Measurements from ENCODE around the gene MAML3.

MAML3 gene

GRCh38 chr4:140000232-140000631 lies 153.8 kb downstream of the MAML3 start:
- TF ChIP-seq EZH2phosphoT487 (IDR thresholded peaks at IDR 0.05; ENCODE audit: low read depth) = no peak
- TF ChIP-seq, protein P1, sequence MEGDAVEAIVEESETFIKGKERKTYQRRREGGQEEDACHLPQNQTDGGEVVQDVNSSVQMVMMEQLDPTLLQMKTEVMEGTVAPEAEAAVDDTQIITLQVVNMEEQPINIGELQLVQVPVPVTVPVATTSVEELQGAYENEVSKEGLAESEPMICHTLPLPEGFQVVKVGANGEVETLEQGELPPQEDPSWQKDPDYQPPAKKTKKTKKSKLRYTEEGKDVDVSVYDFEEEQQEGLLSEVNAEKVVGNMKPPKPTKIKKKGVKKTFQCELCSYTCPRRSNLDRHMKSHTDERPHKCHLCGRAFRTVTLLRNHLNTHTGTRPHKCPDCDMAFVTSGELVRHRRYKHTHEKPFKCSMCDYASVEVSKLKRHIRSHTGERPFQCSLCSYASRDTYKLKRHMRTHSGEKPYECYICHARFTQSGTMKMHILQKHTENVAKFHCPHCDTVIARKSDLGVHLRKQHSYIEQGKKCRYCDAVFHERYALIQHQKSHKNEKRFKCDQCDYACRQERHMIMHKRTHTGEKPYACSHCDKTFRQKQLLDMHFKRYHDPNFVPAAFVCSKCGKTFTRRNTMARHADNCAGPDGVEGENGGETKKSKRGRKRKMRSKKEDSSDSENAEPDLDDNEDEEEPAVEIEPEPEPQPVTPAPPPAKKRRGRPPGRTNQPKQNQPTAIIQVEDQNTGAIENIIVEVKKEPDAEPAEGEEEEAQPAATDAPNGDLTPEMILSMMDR (IDR thresholded peaks at IDR 0.05; ENCODE audit: low read depth, low read length) = no peak
- Histone ChIP-seq H2AFZ (ENCODE audit: low read depth, low read length) (no peak overlapping the region), H3K4me3 (ENCODE audit: low read length) (no peak overlapping the region), H3K4me1 (ENCODE audit: low read length) (no peaks in the 10 kb centered on the region), H3K27me3 (ENCODE audit: low read depth, low read length) (peaks cover 34% of the 10 kb centered on the region), H3K27ac (ENCODE audit: low read length) (no peak overlapping the region), H3K36me3 (replicated peaks; ENCODE audit: low read depth, low read length) (no peaks in the 10 kb centered on the region), H3K9me3 (ENCODE audit: insufficient read depth, low read length) (no peaks in the 10 kb centered on the region), H3K4me2 (ENCODE audit: low read length) (no peak overlapping the region), H3K9ac (ENCODE audit: low read length) (no peak overlapping the region), H4K20me1 (ENCODE audit: insufficient read depth, low read length) (no peaks in the 10 kb centered on the region), H3K79me2 (ENCODE audit: low read length) (no peaks in the 10 kb centered on the region)

DNA sequence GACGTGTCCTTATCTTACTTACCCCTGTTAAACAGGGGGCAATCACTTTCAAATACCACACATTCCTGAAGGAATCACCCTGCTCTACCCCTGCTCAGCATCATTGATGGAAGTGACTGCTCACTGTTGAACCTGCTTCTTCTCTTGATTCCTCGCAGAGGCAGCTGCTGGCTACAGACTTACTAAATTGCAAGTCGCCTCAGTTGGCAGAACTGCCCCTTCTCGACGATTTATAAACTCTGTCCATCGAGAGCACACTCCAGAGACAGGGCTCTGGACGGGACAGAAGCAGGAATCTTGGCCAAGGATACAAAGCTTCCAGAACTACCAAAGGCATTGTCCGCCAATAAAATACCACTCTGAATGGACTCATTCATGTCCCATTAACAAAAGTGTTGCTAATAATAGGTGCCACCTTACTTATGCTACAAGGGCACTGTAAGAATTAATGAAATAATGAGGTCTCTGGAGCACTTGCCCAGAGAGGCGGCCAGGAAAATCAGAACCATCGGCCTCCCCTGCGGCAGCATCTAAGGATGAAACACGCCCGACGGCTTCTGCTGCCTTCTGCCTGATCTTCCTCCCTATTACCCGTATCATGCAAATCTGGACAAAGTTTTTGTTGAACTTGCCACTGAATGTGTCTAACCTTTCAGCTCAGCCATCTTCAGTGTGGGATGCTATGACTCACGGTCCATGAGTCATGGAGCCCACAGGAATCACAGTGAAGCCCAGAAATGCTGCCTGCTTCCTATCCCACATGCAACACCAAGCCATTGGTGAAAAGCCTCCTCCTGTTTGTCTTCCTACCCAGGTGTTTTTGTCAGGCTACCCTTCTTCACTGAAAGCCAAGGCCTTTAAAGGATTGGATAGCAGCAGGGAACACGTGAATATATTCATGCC lies 164.9 kb downstream of the MAML3 start:
- Histone ChIP-seq H3K9ac (ENCODE audit: low read length) (no peak overlapping the region), H3K27ac (ENCODE audit: low read length) (no peak overlapping the region), H3K4me3 (ENCODE audit: low read length) (no peak overlapping the region), H2AFZ (ENCODE audit: low read depth, low read length) (no peak overlapping the region), H3K79me2 (ENCODE audit: low read length) (no peaks in the 10 kb centered on the region), H3K4me1 (ENCODE audit: low read length) (no peaks in the 10 kb centered on the region), H3K36me3 (replicated peaks; ENCODE audit: low read depth, low read length) (no peaks in the 10 kb centered on the region), H4K20me1 (ENCODE audit: insufficient read depth, low read length) (no peaks in the 10 kb centered on the region), H3K27me3 (ENCODE audit: low read depth, low read length) (peaks cover 22% of the 10 kb centered on the region), H3K4me2 (ENCODE audit: low read length) (no peak overlapping the region), H3K9me3 (ENCODE audit: insufficient read depth, low read length) (no peaks in the 10 kb centered on the region)
- TF ChIP-seq, protein P1 (IDR thresholded peaks at IDR 0.05; ENCODE audit: low read depth, low read length) = no peak
- TF ChIP-seq EZH2phosphoT487 (IDR thresholded peaks at IDR 0.05; ENCODE audit: low read depth) = no peak

DNA sequence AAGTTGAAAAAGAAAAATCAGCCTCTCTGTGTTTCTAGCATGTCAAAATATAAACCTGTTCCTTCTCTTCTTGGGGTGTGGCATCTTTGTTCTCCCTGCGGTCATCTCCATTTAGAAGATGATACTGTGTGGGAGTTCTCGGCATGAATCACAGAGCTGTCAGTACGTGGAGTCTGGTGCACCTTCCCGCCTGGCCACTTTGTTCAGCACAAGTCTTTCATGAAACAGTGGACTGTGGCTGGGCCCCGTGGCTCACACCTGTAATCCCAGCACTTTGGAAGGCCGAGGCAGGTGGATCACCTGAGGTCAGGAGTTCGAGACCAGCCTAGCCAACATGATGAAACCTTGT lies 166.5 kb downstream of the MAML3 start:
- Histone ChIP-seq H2AFZ (ENCODE audit: low read depth, low read length) (no peak overlapping the region), H3K9ac (ENCODE audit: low read length) (no peak overlapping the region), H3K9me3 (ENCODE audit: insufficient read depth, low read length) (no peaks in the 10 kb centered on the region), H3K36me3 (replicated peaks; ENCODE audit: low read depth, low read length) (no peaks in the 10 kb centered on the region), H3K27me3 (ENCODE audit: low read depth, low read length) (peaks cover 22% of the 10 kb centered on the region), H3K27ac (ENCODE audit: low read length) (no peak overlapping the region), H3K79me2 (ENCODE audit: low read length) (no peaks in the 10 kb centered on the region), H3K4me3 (ENCODE audit: low read length) (no peak overlapping the region), H3K4me2 (ENCODE audit: low read length) (no peak overlapping the region), H3K4me1 (ENCODE audit: low read length) (no peaks in the 10 kb centered on the region), H4K20me1 (ENCODE audit: insufficient read depth, low read length) (no peaks in the 10 kb centered on the region)
- TF ChIP-seq, protein P1 (IDR thresholded peaks at IDR 0.05; ENCODE audit: low read depth, low read length) = no peak
- no peak for TF ChIP-seq EZH2phosphoT487 (IDR thresholded peaks at IDR 0.05; ENCODE audit: low read depth)

GRCh38 chr4:139986689-139987501 lies 167.1 kb downstream of the MAML3 start:
- H3K4me3 ChIP-seq (ENCODE audit: low read length) = no peak overlapping the region
- peaks cover 22% of the 10 kb centered on the region for H3K27me3 ChIP-seq (ENCODE audit: low read depth, low read length)
- H3K36me3 ChIP-seq (replicated peaks; ENCODE audit: low read depth, low read length) = no peaks in the 10 kb centered on the region
- no peaks in the 10 kb centered on the region for H4K20me1 ChIP-seq (ENCODE audit: insufficient read depth, low read length)
- TF ChIP-seq, protein P1 (IDR thresholded peaks at IDR 0.05; ENCODE audit: low read depth, low read length) = no peak
- TF ChIP-seq EZH2phosphoT487 (IDR thresholded peaks at IDR 0.05; ENCODE audit: low read depth) = no peak
- no peaks in the 10 kb centered on the region for H3K79me2 ChIP-seq (ENCODE audit: low read length)
- no peaks in the 10 kb centered on the region for H3K9me3 ChIP-seq (ENCODE audit: insufficient read depth, low read length)
- no peak overlapping the region for H3K4me2 ChIP-seq (ENCODE audit: low read length)
- H3K4me1 ChIP-seq (ENCODE audit: low read length) = no peaks in the 10 kb centered on the region
- H2AFZ ChIP-seq (ENCODE audit: low read depth, low read length) = no peak overlapping the region
- no peak overlapping the region for H3K27ac ChIP-seq (ENCODE audit: low read length)
- H3K9ac ChIP-seq (ENCODE audit: low read length) = no peak overlapping the region
